Measurements from ENCODE around the gene TMCC2.

DNA sequence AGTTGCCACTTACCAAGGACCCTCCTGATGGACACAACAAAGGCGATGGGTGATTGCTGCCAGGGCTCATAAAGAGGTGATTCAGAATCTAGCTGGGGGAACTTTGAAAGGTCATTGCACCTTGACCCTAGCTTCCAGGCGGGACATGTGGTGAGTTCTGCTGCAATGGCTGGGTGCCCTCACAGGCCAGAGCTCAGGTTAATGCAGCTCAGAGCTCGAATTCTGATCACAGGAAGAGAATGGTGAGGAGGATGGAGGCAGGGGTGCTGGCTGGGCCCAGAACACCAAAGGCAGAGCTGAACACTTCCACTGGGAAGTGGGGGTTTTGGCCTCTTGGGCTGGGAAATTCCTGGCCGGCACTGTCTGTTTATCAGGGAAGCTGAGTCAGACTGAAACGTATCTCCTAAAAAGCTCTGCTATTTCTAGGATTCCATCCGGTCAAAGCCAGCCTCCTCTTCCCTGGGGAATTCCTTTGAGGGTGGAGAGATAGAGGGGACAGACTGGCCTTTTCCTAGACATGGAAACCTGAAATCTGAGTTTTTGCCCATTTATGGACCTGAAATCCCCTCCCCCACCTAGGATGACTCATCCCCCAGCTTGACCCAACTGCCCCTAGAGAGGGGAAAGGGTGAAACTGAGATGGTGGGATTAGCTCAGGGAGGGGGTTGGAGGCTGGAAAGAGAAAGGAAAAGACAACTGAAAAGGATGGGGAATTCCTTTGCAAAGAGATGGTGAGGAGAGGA is 66.6 kb downstream of the TMCC2 start:
- TF ChIP-seq, protein P1, sequence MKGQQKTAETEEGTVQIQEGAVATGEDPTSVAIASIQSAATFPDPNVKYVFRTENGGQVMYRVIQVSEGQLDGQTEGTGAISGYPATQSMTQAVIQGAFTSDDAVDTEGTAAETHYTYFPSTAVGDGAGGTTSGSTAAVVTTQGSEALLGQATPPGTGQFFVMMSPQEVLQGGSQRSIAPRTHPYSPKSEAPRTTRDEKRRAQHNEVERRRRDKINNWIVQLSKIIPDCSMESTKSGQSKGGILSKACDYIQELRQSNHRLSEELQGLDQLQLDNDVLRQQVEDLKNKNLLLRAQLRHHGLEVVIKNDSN (IDR thresholded peaks at IDR 0.05), result no peak
- TF ChIP-seq ZBTB7A (IDR thresholded peaks at IDR 0.05; ENCODE audit: low read depth), result peak; percentile 59

All from Ishikawa (cell line).